A549 (cell line): ENCODE results near the gene CDH4. TPM values are rescaled to one million over a fixed set of nuclear protein-coding genes. Genes with fewer than 3 reads are reported as not detected.

Source experiments
- ATAC-seq, 2 experiments: fragments of 200-7000 bp in 1 of 2; fragments of >200 bp in 1 of 2; cut with Nextera tagmentation in 1 of 2; cut with Tn5 transposase in 1 of 2; 3 replicates each; pipeline versions ENCODE4 v1.8.0 to v1.9.1; 2018 to 2020; ENCODE audit warnings: mild to moderate bottlenecking in 1 of 2, moderate library complexity in 1 of 2
- CTCF ChIA-PET: fragments of 300-600 bp; sonication (Branson Sonifier 250); formaldehyde crosslinking; extraction: SDS; loops from one replicate; lab custom pipeline; 2021; ENCODE audit warnings: antibody characterized with exemption, inconsistent platforms; lab: Yijun Ruan, JAX
- POLR2A ChIA-PET: fragments of 350-600 bp; formaldehyde crosslinking; extraction: SDS; loops from one replicate; lab custom pipeline; 2021; ENCODE audit warnings: antibody characterized with exemption, inconsistent platforms; lab: Yijun Ruan, JAX
- DNase-seq, 2 experiments: peaks; one replicate each; pipeline versions ENCODE4 v3.0.0 to v3.0.0-alpha.2; 2011 to 2016; ENCODE audit warnings: low read depth in 1 of 2, low spot score in 1 of 2
- FAIRE-seq: peaks from 2 replicates; lab custom pipeline; 2011; peaks lifted over from hg19 to GRCh38; lab: Jason Lieb, UNC
- H3K27ac ChIP-seq, 2 experiments: fragments of >200 bp; sonication (Bioruptor Twin); formaldehyde crosslinking; 3 replicates each; pipeline ENCODE4 v1.5.1; 2016 to 2017
- H3K4me1 ChIP-seq: fragments of >200 bp; sonication (Bioruptor Twin); formaldehyde crosslinking; 3 replicates; pipeline ENCODE4 v1.6.1; 2016
- H3K4me2 ChIP-seq: fragments of >200 bp; sonication (Bioruptor Twin); formaldehyde crosslinking; 3 replicates; pipeline ENCODE4 v1.6.1; 2016
- H3K4me3 ChIP-seq: fragments of >200 bp; sonication (Bioruptor Twin); formaldehyde crosslinking; 3 replicates; pipeline ENCODE4 v1.5.1; 2016
- H3K9me3 ChIP-seq: fragments of >200 bp; sonication (Bioruptor Twin); formaldehyde crosslinking; 3 replicates; pipeline ENCODE4 v1.6.1; 2016
- BHLHE40 ChIP-seq: IDR thresholded peaks from 2 replicates; pipeline ENCODE4 v1.6.1; 2012; ENCODE audit warnings: low read depth, low read length, inconsistent platforms
- CBX2 ChIP-seq: fragments of 200-600 bp; sonication (generic); IDR thresholded peaks from 2 replicates; pipeline ENCODE4 v1.6.1; 2016; ENCODE audit warnings: low read depth, mild to moderate bottlenecking, borderline replicate concordance
- CBX8 ChIP-seq: fragments of 200-600 bp; sonication (generic); IDR thresholded peaks from 2 replicates; pipeline ENCODE4 v1.6.1; 2016
- CHD4 ChIP-seq: fragments of 200-600 bp; sonication (generic); IDR thresholded peaks from 2 replicates; pipeline ENCODE4 v1.6.1; 2016; ENCODE audit warnings: antibody characterized with exemption, mild to moderate bottlenecking, borderline replicate concordance
- CTCF ChIP-seq: fragments of >200 bp; sonication (Bioruptor Twin); formaldehyde crosslinking; IDR thresholded peaks from 3 replicates; pipeline ENCODE4 v1.5.1; 2016
- EP300 ChIP-seq, 2 experiments: fragments of >200 bp; sonication (Bioruptor Twin); formaldehyde crosslinking; IDR thresholded peaks; 2 replicates in 1 of 2; 3 replicates in 1 of 2; pipeline ENCODE4 v1.6.1; 2016 to 2017
- ESRRA ChIP-seq: fragments of 150-350 bp; IDR thresholded peaks from 2 replicates; pipeline ENCODE4 v1.6.1; 2014; ENCODE audit warnings: mild to moderate bottlenecking, low read length, borderline replicate concordance
- FOXS1 ChIP-seq: fragments of 250-450 bp; sonication (Bioruptor Pico); IDR thresholded peaks from 2 replicates; pipeline ENCODE4 v1.5.0; 2020; ENCODE audit warnings: mild to moderate bottlenecking, moderate library complexity
- GATA3 ChIP-seq: IDR thresholded peaks from 2 replicates; pipeline ENCODE4 v1.6.1; 2012; ENCODE audit warnings: borderline replicate concordance
- HOXB13 ChIP-seq: fragments of 250-450 bp; sonication (Bioruptor Pico); IDR thresholded peaks from 2 replicates; pipeline ENCODE4 v1.5.0; 2020; ENCODE audit warnings: low read depth, mild to moderate bottlenecking, moderate library complexity
- HOXB5 ChIP-seq: fragments of 250-450 bp; sonication (Bioruptor Pico); IDR thresholded peaks from 2 replicates; pipeline ENCODE4 v1.5.0; 2020; ENCODE audit warnings: mild to moderate bottlenecking, moderate library complexity
- NR3C1 ChIP-seq: fragments of >200 bp; sonication (Bioruptor Twin); formaldehyde crosslinking; IDR thresholded peaks from 3 replicates; pipeline ENCODE4 v1.6.1; 2017
- PHF8 ChIP-seq: fragments of 200-600 bp; sonication (generic); IDR thresholded peaks from 2 replicates; pipeline ENCODE4 v1.6.1; 2016; ENCODE audit warnings: low read depth, mild to moderate bottlenecking, antibody characterized with exemption, moderate library complexity, borderline replicate concordance
- POLR2AphosphoS2 ChIP-seq: conservative IDR thresholded peaks from 2 replicates; pipeline ENCODE4 v1.6.1; 2012; ENCODE audit warnings: low read length, improper control_type of control experiment, inconsistent platforms
- RARB ChIP-seq: fragments of 250-450 bp; sonication (Bioruptor Pico); IDR thresholded peaks from 2 replicates; pipeline ENCODE4 v1.8.0; 2021; ENCODE audit warnings: mild to moderate bottlenecking, moderate library complexity
- RFX5 ChIP-seq: fragments of 450-650 bp; IDR thresholded peaks from 2 replicates; pipeline ENCODE4 v1.7.1; 2014; ENCODE audit warnings: antibody characterized with exemption, mild to moderate bottlenecking, moderate library complexity
- SREBF2 ChIP-seq: fragments of 450-650 bp; IDR thresholded peaks from 2 replicates; pipeline ENCODE4 v1.6.1; 2014; ENCODE audit warnings: mild to moderate bottlenecking, moderate library complexity
- TFCP2L1 ChIP-seq: fragments of 250-450 bp; sonication (Bioruptor Pico); IDR thresholded peaks from 2 replicates; pipeline ENCODE4 v1.5.0; 2021; ENCODE audit warnings: mild to moderate bottlenecking
- TP53 ChIP-seq: fragments of 250-450 bp; sonication (Bioruptor Pico); IDR thresholded peaks from 2 replicates; pipeline ENCODE4 v1.5.0; 2021; ENCODE audit warnings: mild to moderate bottlenecking, moderate library complexity
- ZFP36 ChIP-seq: fragments of 450-650 bp; IDR thresholded peaks from 2 replicates; pipeline ENCODE4 v1.6.1; 2014; ENCODE audit warnings: borderline replicate concordance; ENCODE audit not compliant: partially characterized antibody
- WGBS: methylation state at CpG from one replicate; pipeline ENCODE4 v1.1.6; 2017; ENCODE audit errors: missing lambda C conversion rate; 5-methylcytosine and 5-hydroxymethylcytosine counted together
- polyA plus RNA-seq, 4 experiments: library from polyadenylated mRNA; depleted of rRNA in 3 of 4; stranded (reverse); fragments of >200 nt; fragmentation: RNase III in 1 of 4; extraction: RNeasy Plus Mini Kit Qiagen cat#74134 plus additional on column Dnase treatment in 1 of 4; gene quantifications; 2 replicates in 3 of 4; 3 replicates in 1 of 4; pipeline ENCODE4 v1.2.3, GENCODE V29; 2011 to 2017
- TF ChIP-seq, protein P1 (sequence below): fragments of 150-350 bp; IDR thresholded peaks from 2 replicates; pipeline ENCODE4 v1.6.1; 2014; ENCODE audit warnings: low read depth, mild to moderate bottlenecking, low read length
- TF ChIP-seq, protein P2 (sequence below): fragments of 250-450 bp; sonication (Bioruptor Pico); IDR thresholded peaks from 2 replicates; pipeline ENCODE4 v1.5.0; 2020; ENCODE audit warnings: low read depth, mild to moderate bottlenecking, moderate library complexity
- TF ChIP-seq, protein P3 (sequence below): IDR thresholded peaks from 2 replicates; pipeline ENCODE4 v1.6.1; 2012

The CDH4 gene
- polyA plus RNA-seq, 2 of the 4 experiments (the other 2 are of a cell fraction) = 3.4 to 10.3 TPM

DNA sequence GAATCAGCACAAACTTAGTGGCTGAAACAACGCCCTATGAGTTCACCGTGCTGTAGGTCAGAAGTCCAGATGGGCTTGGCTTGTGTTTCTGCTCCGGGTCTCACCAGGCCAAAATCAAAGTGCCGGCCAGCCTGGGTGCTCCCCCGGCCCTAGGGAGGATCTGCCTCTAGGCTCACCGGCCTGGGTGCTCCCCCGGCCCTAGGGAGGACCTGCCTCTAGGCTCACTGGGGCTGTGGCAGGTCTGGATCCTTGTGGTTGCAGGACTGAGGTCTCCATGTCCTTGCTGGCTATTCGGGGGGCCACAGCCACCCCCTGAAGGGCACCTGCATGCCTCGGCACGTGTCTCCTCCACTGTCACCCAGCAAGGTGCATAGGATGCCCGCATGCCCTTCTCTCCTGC lies 597.3 kb downstream of the CDH4 start:
- Histone ChIP-seq H3K4me3 (no peak overlapping the region), H3K9me3 (no peaks in the 10 kb centered on the region), H3K4me2 (no peak overlapping the region), H3K4me1 (no peaks in the 10 kb centered on the region), H3K27ac (no peak overlapping the region)
- CTCF ChIA-PET = interaction anchor here (1.5 kb wide), 1 partner anchor 15 kb away, joined by 3 read pairs; no protein-coding TSS in a partner anchor
- FAIRE-seq = no peak
- no peak for DNase-seq
- WGBS = 62% methylated on average over 9 of the region's 11 CpGs
- POLR2A ChIA-PET = no interaction called here
- ATAC-seq = no peak
- TF ChIP-seq ESRRA (no peak), RARB (no peak), CHD4 (no peak), TP53 (no peak), GATA3 (no peak), EP300 (IDR thresholded peaks at IDR 0.05) (no peak), SREBF2 (no peak), NR3C1 (no peak), RFX5 (no peak), CBX8 (no peak), POLR2AphosphoS2 (no peak), FOXS1 (CRISPR knock-in tag) (no peak), BHLHE40 (no peak)
- TF ChIP-seq, protein P1, sequence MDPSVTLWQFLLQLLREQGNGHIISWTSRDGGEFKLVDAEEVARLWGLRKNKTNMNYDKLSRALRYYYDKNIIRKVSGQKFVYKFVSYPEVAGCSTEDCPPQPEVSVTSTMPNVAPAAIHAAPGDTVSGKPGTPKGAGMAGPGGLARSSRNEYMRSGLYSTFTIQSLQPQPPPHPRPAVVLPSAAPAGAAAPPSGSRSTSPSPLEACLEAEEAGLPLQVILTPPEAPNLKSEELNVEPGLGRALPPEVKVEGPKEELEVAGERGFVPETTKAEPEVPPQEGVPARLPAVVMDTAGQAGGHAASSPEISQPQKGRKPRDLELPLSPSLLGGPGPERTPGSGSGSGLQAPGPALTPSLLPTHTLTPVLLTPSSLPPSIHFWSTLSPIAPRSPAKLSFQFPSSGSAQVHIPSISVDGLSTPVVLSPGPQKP = no peak
- TF ChIP-seq, protein P2, sequence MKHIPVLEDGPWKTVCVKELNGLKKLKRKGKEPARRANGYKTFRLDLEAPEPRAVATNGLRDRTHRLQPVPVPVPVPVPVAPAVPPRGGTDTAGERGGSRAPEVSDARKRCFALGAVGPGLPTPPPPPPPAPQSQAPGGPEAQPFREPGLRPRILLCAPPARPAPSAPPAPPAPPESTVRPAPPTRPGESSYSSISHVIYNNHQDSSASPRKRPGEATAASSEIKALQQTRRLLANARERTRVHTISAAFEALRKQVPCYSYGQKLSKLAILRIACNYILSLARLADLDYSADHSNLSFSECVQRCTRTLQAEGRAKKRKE = no peak

DNA sequence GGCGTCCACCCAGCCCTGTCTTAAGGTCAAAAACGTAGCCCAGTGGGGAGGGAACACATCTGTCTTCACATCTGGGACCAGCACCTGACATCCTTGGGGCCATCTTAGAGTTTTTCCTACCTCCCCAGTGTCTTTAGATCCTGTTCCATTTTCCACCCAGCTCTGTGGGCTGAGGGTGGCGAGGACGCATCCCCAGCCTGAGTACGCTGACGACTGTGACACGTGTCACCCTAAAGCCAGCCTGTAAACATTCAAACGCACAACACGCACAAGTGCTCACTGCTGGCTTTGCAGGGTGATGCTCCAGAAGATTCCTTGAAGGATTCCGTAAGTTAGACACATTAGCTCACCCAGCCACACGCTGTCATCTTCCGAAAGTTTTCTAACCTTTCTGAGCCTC lies 597.8 kb downstream of the CDH4 start:
- FAIRE-seq = no peak
- DNase-seq = no peak
- WGBS = 64% methylated on average over 12 of the region's 12 CpGs

DNA sequence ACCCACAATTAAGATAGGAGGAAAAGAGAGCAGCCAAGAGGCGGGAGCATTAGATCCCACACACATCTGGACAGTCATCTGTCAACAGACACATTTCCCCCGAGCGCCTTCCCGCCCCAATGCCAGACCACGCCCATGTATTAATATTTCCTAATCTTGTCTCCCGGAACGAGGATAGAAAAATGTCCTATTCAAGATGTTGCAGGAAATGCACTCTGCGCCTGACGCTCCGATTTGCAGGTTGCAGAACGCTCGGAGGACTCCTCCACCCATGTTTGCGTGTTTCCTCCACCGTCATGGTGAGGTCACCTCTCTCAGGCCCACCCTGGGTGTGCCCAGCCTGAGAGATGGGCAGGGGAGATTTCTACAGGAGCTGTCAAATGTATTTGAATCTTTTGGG lies 598.4 kb downstream of the CDH4 start:
- 84% methylated on average over 14 of the region's 14 CpGs for WGBS
- CTCF ChIA-PET = no interaction called here

More for the DNA sequence above, 597.8 kb downstream of the CDH4 start:
- H3K4me1 ChIP-seq = no peaks in the 10 kb centered on the region
- H3K4me3 ChIP-seq = no peak overlapping the region
- no peak overlapping the region for H3K4me2 ChIP-seq
- no peak for ATAC-seq
- TF ChIP-seq CBX2 (no peak), CHD4 (no peak), TFCP2L1 (CRISPR knock-in tag) (no peak), CTCF (no peak)
- TF ChIP-seq, protein P3, sequence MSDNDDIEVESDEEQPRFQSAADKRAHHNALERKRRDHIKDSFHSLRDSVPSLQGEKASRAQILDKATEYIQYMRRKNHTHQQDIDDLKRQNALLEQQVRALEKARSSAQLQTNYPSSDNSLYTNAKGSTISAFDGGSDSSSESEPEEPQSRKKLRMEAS = no peak
- ChIA-PET CTCF (no interaction called here), POLR2A (no interaction called here)
- no peak overlapping the region for H3K27ac ChIP-seq
- no peaks in the 10 kb centered on the region for H3K9me3 ChIP-seq

More for the DNA sequence above, 598.4 kb downstream of the CDH4 start:
- TF ChIP-seq PHF8 (no peak), CBX2 (no peak), ZFP36 (no peak), HOXB5 (no peak), HOXB13 (CRISPR knock-in tag) (no peak), EP300 (IDR thresholded peaks at IDR 0.05) (no peak)
- TF ChIP-seq, protein P2 = no peak
- TF ChIP-seq, protein P3 = no peak
- TF ChIP-seq, all 56 proteins: peak for 0
- ATAC-seq (no peak), FAIRE-seq (no peak), DNase-seq (no peak)
- Histone ChIP-seq H3K9me3 (no peaks in the 10 kb centered on the region), H3K4me1 (no peaks in the 10 kb centered on the region), H3K4me2 (no peak overlapping the region), H3K27ac (no peak overlapping the region), H3K4me3 (no peak overlapping the region)
- POLR2A ChIA-PET = no interaction called here
